ENCODE measurements around the gene JAGN1.
A peak's percentile ranks its signal among the peaks of the same experiment; 100 is the strongest.
"Not testable (repeated sequence)": the region's sequence is repeated elsewhere in the genome, so short reads cannot be mapped to it uniquely, and the experiment has no call there.

Gene JAGN1

DNA sequence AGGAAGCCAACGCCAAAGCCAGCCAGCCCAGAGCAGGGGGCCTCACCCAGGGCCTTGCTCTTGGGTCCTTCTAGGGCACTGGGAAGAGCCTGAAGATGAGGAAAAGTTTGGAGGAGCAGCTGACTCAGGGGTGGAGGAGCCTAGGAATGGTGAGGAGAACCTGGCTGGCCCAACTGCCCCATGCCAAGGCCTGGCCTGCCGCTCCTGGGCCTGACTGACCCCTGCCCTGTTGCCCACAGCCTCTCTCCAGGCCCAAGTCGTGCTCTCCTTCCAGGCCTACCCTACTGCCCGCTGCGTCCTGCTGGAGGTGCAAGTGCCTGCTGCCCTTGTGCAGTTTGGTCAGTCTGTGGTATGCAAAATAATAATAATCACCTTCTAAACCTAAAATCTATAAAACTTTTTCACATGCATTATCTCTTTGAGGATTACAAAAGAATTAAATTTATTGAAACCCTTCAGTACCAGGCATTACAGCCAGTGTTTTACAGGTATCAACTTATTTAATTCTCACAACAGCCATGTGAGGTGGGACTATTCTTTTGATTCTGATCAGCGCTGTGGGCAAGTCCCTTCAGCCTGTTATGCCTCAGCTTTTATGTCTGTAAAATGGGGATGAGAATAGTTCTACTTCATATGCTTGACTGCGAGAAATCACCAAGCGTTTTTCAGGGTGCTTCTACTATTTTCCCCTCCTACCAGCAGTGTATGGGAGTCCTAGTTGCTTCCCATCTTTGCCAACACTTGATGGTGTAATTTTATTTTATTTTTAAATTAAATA lies 28.0 kb downstream of the JAGN1 start:
- DNase-seq: no peak

GRCh38 chr3:9928158-9928557 lies 37.7 kb downstream of the JAGN1 start:
- DNase-seq: no peak

DNA sequence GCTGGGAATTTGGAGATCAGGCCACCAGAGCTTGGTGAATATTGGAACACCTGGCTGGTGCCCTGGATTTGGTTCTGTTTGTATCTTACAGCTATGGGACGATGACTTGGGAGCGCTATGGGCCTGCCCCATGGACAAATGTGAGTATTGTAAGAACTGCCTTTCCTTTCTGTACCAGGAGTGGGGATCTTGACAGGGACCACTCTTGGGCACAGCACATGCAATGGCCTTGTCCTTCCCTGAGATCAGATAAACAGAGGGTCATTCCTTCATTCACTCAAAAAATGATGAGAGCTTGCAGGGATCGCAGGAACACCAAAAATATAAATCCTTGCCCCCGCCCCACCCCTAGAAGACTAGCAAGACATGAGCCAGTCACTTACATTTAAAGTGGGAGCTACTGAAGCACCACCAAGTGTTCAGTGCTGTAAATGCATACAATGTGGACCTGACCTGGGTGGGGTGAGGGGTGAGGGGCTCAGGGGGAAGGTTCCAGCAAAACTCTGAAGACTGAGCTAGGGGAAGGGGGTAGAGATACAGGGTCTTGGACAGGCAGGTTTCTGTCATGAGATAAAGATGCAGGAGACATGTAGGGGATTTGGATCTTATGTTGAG lies 40.5 kb downstream of the JAGN1 start:
- no peak for DNase-seq

DNA sequence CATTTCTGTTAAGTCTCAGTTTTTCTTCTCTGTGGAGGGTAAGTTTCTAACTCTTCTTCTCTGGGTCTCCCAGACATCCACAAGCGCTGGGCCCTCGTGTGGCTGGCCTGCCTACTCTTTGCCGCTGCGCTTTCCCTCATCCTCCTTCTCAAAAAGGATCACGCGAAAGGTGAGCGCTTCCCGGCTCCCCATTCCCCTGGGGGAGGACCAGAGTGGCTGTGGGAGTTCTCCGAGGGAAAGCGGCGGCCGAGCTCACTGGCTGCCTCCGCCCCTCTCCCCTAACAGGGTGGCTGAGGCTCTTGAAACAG lies 42.1 kb downstream of the JAGN1 start:
- no peak for DNase-seq

DNA sequence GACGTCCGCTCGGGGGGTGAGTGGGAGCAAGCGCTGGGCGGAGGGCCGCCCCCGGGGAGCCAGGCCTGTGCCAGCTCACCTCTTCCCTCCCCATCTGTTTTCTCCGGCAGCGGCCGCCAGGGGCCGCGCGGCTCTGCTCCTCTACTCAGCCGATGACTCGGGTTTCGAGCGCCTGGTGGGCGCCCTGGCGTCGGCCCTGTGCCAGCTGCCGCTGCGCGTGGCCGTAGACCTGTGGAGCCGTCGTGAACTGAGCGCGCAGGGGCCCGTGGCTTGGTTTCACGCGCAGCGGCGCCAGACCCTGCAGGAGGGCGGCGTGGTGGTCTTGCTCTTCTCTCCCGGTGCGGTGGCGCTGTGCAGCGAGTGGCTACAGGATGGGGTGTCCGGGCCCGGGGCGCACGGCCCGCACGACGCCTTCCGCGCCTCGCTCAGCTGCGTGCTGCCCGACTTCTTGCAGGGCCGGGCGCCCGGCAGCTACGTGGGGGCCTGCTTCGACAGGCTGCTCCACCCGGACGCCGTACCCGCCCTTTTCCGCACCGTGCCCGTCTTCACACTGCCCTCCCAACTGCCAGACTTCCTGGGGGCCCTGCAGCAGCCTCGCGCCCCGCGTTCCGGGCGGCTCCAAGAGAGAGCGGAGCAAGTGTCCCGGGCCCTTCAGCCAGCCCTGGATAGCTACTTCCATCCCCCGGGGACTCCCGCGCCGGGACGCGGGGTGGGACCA lies 42.6 kb downstream of the JAGN1 start:
- DNase-seq: peak in 11 of 14 donors; percentile 27 to 77 (median 63)

GRCh38 chr3:9933561-9934234 lies 43.3 kb downstream of the JAGN1 start, which contains the start of gene CRELD1:
CRELD1 (plus strand) TSS chr3:9933834; CDS start chr3:9934439, 605 bp downstream.
- peak; percentile 69 to 96 (median 94) for DNase-seq

DNA sequence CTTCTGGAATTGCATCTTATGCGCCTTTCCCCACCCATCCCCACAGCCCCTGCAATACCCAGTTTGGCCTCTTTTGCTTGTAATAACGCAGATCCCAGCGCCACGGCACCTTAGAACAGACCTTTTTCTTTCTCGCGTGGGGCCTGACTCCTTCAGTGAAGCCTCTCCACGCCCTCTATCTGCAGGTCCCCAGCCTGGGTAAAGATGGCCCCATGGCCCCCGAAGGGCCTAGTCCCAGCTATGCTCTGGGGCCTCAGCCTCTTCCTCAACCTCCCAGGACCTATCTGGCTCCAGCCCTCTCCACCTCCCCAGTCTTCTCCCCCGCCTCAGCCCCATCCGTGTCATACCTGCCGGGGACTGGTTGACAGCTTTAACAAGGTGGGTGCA lies 43.8 kb downstream of the JAGN1 start:
- peak in 3 of 14 donors; percentile 10 to 66 (median 35) for DNase-seq

GRCh38 chr3:9934993-9935392 lies 44.6 kb downstream of the JAGN1 start:
- no peak for DNase-seq

DNA sequence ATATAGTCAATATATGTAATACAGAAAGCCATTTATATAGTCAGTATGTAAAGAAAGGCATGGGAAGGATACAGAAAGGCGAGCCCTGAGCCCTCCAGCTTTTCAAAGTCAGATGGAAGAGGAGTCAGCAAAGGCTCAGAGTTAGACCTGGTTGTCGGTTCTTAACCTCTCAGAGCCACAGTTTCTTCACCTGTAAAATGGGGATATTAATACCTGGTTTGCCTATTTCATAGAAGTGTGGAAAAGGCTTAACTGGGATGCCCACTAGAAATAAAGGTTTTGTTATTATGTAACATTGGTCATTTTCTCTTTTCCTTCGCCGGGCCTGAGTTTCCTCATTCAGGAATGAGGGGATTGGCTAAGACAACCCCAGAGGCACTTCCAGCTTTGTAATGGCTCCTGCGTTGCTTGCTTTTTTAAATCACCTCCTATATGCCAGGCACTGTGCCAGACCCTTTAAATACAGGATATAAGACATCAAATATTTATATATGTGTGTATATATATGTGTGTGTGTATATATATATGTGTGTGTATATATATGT lies 45.6 kb downstream of the JAGN1 start:
- DNase-seq: no peak

DNA sequence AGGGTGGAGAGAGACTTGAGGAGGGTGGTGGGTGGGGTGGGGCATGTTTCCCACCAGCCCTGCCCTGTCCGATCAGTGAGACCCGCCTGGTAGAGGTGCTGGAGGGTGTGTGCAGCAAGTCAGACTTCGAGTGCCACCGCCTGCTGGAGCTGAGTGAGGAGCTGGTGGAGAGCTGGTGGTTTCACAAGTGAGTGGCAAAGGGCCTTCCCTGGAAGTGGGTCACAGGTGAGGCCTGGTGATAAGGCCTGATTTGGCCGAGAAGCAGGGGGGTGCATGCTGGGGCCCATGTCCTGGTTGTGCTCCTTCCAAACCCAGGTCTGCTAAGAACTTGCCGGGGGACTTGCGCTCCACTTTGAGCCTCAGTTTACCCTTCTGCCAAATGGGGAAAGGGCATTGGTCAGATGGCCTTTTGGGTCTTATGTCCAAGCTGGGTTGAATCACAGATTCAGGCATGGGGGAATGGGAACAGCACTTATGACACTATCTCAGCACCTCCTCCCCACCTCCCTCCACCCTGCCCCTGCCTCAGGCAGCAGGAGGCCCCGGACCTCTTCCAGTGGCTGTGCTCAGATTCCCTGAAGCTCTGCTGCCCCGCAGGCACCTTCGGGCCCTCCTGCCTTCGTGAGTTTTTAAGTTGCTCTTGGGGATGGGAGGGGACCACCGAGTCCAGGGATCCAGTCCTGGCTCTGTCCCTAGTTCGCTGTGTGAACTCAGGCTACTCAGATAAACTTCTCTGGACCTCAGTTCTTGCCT lies 47.3 kb downstream of the JAGN1 start:
- no peak for DNase-seq

DNA sequence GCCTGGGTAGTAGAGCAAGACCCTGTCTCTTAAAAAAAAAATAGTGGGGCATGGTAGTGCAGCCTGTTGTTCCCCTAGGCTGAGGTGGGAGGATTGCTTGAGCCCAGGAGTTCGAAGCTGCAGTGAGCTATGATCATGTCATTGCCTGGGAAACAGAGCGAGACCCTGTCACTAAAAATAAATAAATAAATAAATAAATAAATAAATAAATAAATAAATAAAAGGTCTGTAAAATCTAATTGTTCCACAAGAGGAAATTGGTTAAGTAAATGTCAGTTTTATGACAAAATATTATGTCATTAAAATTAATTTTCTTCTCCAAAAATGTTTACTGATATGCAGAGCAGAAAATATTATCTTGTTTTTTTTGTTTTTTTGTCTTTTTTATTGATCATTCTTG lies 48.6 kb downstream of the JAGN1 start:
- DNase-seq: no peak

DNA sequence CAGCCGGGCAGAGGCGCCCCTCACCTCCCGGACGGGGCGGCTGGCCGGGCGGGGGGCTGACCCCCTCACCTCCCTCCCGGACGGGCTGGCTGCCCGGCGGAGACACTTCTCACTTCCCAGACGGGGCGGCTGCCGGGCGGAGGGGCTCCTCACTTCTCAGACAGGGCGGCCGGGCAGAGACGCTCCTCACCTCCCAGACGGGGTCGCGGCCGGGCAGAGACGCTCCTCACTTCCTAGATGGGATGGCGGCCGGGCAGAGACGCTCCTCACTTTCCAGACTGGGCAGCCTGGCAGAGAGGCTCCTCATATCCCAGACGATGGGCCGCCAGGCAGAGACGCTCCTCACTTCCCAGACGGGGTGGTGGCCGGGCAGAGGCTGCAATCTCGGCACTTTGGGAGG lies 49.5 kb downstream of the JAGN1 start:
- DNase-seq: not testable (repeated sequence)

- peak in 1 of 14 donors; percentile 47 for DNase-seq
Observed at GRCh38 chr3:9940746-9941145, 50.3 kb downstream of the JAGN1 start.

DNA sequence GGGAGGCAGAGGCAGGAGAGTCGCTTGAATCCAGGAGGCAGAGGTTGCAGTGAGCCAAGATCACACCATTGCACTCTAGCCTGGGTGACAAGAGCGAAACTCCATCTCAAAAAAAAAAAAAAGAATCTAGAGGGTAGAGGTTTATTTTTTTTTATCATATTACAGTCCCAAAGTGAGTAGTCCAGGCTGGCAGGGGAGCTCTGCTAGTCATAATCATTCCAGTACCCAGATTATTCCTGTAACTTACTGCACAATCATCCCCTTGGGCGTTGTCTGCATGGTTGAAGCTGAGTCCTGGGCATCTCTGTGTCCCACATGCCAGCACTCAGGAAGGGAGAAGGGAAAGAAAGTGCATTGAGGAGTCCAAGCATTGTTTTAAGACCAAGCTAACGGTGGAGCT lies 51.8 kb downstream of the JAGN1 start:
- DNase-seq: no peak

DNA sequence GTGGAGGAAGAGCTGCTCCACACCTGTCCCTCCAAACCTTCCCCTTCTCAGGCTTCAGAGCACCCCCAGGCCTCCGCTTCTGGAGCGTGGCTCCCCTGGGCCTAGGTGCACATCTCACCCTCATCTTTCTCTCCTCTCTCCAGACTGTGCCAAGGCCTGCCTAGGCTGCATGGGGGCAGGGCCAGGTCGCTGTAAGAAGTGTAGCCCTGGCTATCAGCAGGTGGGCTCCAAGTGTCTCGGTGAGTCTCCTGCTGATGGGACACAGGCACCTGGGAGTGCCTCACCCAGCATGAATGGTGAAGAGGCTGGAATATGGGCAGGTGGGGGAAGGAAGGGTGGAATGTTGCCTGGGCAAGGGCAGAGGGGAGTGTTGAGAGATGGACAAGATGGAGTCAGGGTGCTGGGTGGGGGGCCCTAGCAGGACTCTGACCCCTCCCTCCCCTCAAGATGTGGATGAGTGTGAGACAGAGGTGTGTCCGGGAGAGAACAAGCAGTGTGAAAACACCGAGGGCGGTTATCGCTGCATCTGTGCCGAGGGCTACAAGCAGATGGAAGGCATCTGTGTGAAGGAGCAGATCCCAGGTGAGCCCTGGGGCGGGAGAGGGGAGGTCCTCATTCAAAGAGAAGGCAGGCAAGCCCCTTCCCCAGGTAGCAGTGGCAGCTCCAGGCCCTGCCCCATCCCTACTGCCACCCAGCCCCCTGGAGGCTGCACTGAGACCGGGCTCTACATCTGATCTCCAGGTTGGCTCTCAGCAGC lies 52.7 kb downstream of the JAGN1 start:
- DNase-seq: no peak
